Esophagus muscularis mucosa (tissue), 4 donors: ENCODE measurements around the gene FILIP1L.

Source experiments
- CTCF ChIP-seq, 3 experiments: fragments of 200-600 bp in 2 of 3; fragments of 450-650 bp in 1 of 3; sonication (generic) in 2 of 3; IDR thresholded peaks; one replicate each; pipeline ENCODE4 v1.5.1; 2017 to 2019; ENCODE audit warnings: antibody characterized with exemption in 3 of 3, mild to moderate bottlenecking in 2 of 3, moderate library complexity in 1 of 3
- EP300 ChIP-seq: sonication (generic); formaldehyde crosslinking; IDR thresholded peaks from one replicate; pipeline ENCODE4 v1.6.1; 2017; ENCODE audit warnings: antibody characterized with exemption
- POLR2A ChIP-seq: fragments of 450-650 bp; IDR thresholded peaks from one replicate; pipeline ENCODE4 v1.6.1; 2017; ENCODE audit warnings: antibody characterized with exemption, moderate library complexity, mild to moderate bottlenecking, low read depth
- POLR2AphosphoS5 ChIP-seq, 2 donors: sonication (generic); formaldehyde crosslinking; IDR thresholded peaks; one replicate each; pipeline ENCODE4 v1.6.1; 2017; ENCODE audit warnings: antibody characterized with exemption in 2 of 2

- no peak for TF ChIP-seq POLR2AphosphoS5 (IDR thresholded peaks at IDR 0.05)
- TF ChIP-seq POLR2A = no peak
- TF ChIP-seq CTCF (IDR thresholded peaks at IDR 0.05) = no peak
- no peak for TF ChIP-seq EP300
Observed at GRCh38 chr3:100150473-100150872, 36.2 kb upstream of the FILIP1L start.
